ENCODE measurements around the gene EIF4B.

- TF ChIP-seq ZBTB49 (CRISPR knock-in tag; IDR thresholded peaks at IDR 0.05; ENCODE audit: borderline replicate concordance) (no peak), MLX (CRISPR knock-in tag; conservative IDR thresholded peaks at IDR 0.05) (no peak), ID3 (CRISPR knock-in tag; IDR thresholded peaks at IDR 0.05) (no peak), ID3 (tag; IDR thresholded peaks at IDR 0.05) (no peak), EP300 (IDR thresholded peaks at IDR 0.05; ENCODE audit: low read length) (no peak), ZNF124 (CRISPR knock-in tag; IDR thresholded peaks at IDR 0.05) (no peak)
Observed at GRCh38 chr12:53067074-53067992, 61.1 kb downstream of the EIF4B start.
